Liver (tissue), 9 donors: ENCODE data around the gene TAF4. TPM values are rescaled to one million over a fixed set of nuclear protein-coding genes. Genes with fewer than 3 reads are reported as not detected.

Experiments
- DNase-seq: peaks from one replicate; pipeline ENCODE4 v3.0.0-alpha.2; 2017; ENCODE audit warnings: low spot score
- H3K27ac ChIP-seq, 2 donors: one replicate each; pipeline ENCODE4 v1.7.0; 2013; ENCODE audit warnings: inconsistent platforms in 2 of 2, low read length in 2 of 2, control low read depth in 1 of 2, low read depth in 1 of 2, mild to moderate bottlenecking in 1 of 2
- H3K27me3 ChIP-seq, 4 donors: one replicate each; pipeline versions ENCODE4 v1.6.1 to v1.7.0; 2013; ENCODE audit warnings: low read length in 3 of 4, inconsistent platforms in 1 of 4, mild to moderate bottlenecking in 1 of 4, moderate library complexity in 1 of 4; ENCODE audit not compliant: control insufficient read depth in 4 of 4, insufficient read depth in 4 of 4
- H3K36me3 ChIP-seq, 4 donors: one replicate each; pipeline versions ENCODE4 v1.6.1 to v1.7.0; 2013; ENCODE audit warnings: low read length in 3 of 4, mild to moderate bottlenecking in 3 of 4, low read depth in 1 of 4, moderate library complexity in 1 of 4; ENCODE audit not compliant: control insufficient read depth in 4 of 4, insufficient read depth in 3 of 4
- H3K4me1 ChIP-seq, 4 donors: one replicate each; pipeline versions ENCODE4 v1.6.1 to v1.7.0; 2013; ENCODE audit warnings: low read length in 3 of 4, mild to moderate bottlenecking in 3 of 4, moderate library complexity in 1 of 4; ENCODE audit not compliant: control insufficient read depth in 4 of 4, insufficient read depth in 4 of 4
- H3K4me3 ChIP-seq, 3 donors: one replicate each; pipeline versions ENCODE4 v1.6.1 to v1.7.0; 2013; ENCODE audit warnings: low read length in 3 of 3, control low read depth in 1 of 3, low read depth in 1 of 3, mild to moderate bottlenecking in 1 of 3
- H3K9ac ChIP-seq, 2 donors: one replicate each; pipeline ENCODE4 v1.7.0; 2013; ENCODE audit warnings: low read length in 2 of 2, mild to moderate bottlenecking in 2 of 2, moderate library complexity in 2 of 2, control low read depth in 1 of 2, low read depth in 1 of 2
- H3K9me3 ChIP-seq, 4 donors: one replicate each; pipeline versions ENCODE4 v1.6.1 to v1.7.0; 2013; ENCODE audit warnings: low read length in 3 of 4; ENCODE audit not compliant: control insufficient read depth in 4 of 4
- ATF3 ChIP-seq: IDR thresholded peaks from 2 replicates; pipeline ENCODE4 v1.6.1; 2016; ENCODE audit warnings: antibody characterized with exemption
- FOXA1 ChIP-seq: IDR thresholded peaks from 2 replicates; pipeline ENCODE4 v1.6.1; 2016; ENCODE audit warnings: antibody characterized with exemption
- FOXA2 ChIP-seq: IDR thresholded peaks from 2 replicates; pipeline ENCODE4 v1.6.1; 2016; ENCODE audit warnings: antibody characterized with exemption
- GABPA ChIP-seq, 2 donors: IDR thresholded peaks in 1 of 2; conservative IDR thresholded peaks in 1 of 2; 2 replicates each; pipeline ENCODE4 v1.6.1; 2016; ENCODE audit warnings: antibody characterized with exemption in 2 of 2, mild to moderate bottlenecking in 1 of 2, moderate library complexity in 1 of 2
- JUND ChIP-seq, 2 donors: IDR thresholded peaks; 2 replicates each; pipeline ENCODE4 v1.6.1; 2016; ENCODE audit warnings: antibody characterized with exemption in 2 of 2
- RAD21 ChIP-seq, 2 donors: IDR thresholded peaks; 2 replicates each; pipeline ENCODE4 v1.6.1; 2016; ENCODE audit warnings: antibody characterized with exemption in 2 of 2, mild to moderate bottlenecking in 2 of 2
- RXRA ChIP-seq, 2 donors: IDR thresholded peaks; 2 replicates each; pipeline ENCODE4 v1.6.1; 2017 to 2018; ENCODE audit warnings: antibody characterized with exemption in 2 of 2, mild to moderate bottlenecking in 1 of 2
- SP1 ChIP-seq: IDR thresholded peaks from 2 replicates; pipeline ENCODE4 v1.6.1; 2018; ENCODE audit warnings: antibody characterized with exemption, mild to moderate bottlenecking
- TAF1 ChIP-seq: conservative IDR thresholded peaks from 2 replicates; pipeline ENCODE4 v1.6.1; 2016; ENCODE audit warnings: antibody characterized with exemption, mild to moderate bottlenecking
- YY1 ChIP-seq: IDR thresholded peaks from 2 replicates; pipeline ENCODE4 v1.6.1; 2016; ENCODE audit warnings: antibody characterized with exemption, mild to moderate bottlenecking
- WGBS: extraction: QIAGEN DNeasy Blood & Tissue Kit; methylation state at CpG from one replicate; pipeline ENCODE4 v1.1.7; 2013; 5-methylcytosine and 5-hydroxymethylcytosine counted together
- polyA plus RNA-seq, 2 donors: library from polyadenylated mRNA; stranded (reverse) in 1 of 2; unstranded in 1 of 2; fragments of 200-250 nt in 1 of 2; fragments of >200 nt in 1 of 2; fragmentation: Nextera tagmentation in 1 of 2; extraction: Ambion mirVana in 1 of 2; gene quantifications; one replicate each; pipeline versions ENCODE4 v1.2.1 to v1.2.3, GENCODE V29; 2013 to 2015
- total RNA-seq, 2 donors: library from RNA; depleted of rRNA; stranded (reverse); fragments of >200 nt; gene quantifications; one replicate each; pipeline ENCODE4 v1.2.3, GENCODE V29; 2014
- TF ChIP-seq, protein P1 (sequence below): fragments of 150-350 bp; IDR thresholded peaks from 2 replicates; pipeline ENCODE4 v1.5.1; 2017; ENCODE audit warnings: improper control_type of control experiment, low read depth, low read length; ENCODE audit not compliant: missing input control
- donor health status: healthy.
- donor health status: healthy.
- donor health status: healthy.
- donor health status: healthy.
- donor health status: healthy.

Gene TAF4
- total and polyA plus RNA-seq, 4 donors: 2.0 to 11.8 (median 5.6) TPM

GRCh38 chr20:62063981-62064769 is 1.5 kb downstream of the TAF4 start:
- Histone ChIP-seq H3K4me1 (peaks cover 11 to 28% (median 20%) of the 10 kb centered on the region in 4 donors), H3K4me3 (peak overlapping the region in 2 of 3 donors; percentile 1 to 86), H3K9me3 (no peaks in the 10 kb centered on the region), H3K27ac (no peak overlapping the region), H3K27me3 (no peaks in the 10 kb centered on the region), H3K9ac (no peak overlapping the region), H3K36me3 (peaks cover 0 to 4% (median 0%) of the 10 kb centered on the region in 4 donors)
- no peak for DNase-seq
- WGBS: 20% methylated on average over 60 of the region's 60 CpGs
- TF ChIP-seq JUND (IDR thresholded peaks at IDR 0.05) (no peak), RXRA (IDR thresholded peaks at IDR 0.05) (peak in 1 of 2 donors; percentile 34), GABPA (IDR thresholded peaks at IDR 0.05 in 1 of 2, conservative IDR thresholded peaks at IDR 0.05 in 1 of 2) (no peak), ATF3 (no peak), RAD21 (IDR thresholded peaks at IDR 0.05) (peak in 1 of 2 donors; percentile 46), SP1 (peak; percentile 39), FOXA2 (no peak)

GRCh38 chr20:62063315-62063980 is 2.2 kb downstream of the TAF4 start:
- Histone ChIP-seq H3K4me1 (peaks cover 11 to 28% (median 20%) of the 10 kb centered on the region in 4 donors), H3K27me3 (no peaks in the 10 kb centered on the region), H3K27ac (no peak overlapping the region), H3K9ac (no peak overlapping the region), H3K36me3 (peaks cover 0 to 4% (median 0%) of the 10 kb centered on the region in 4 donors), H3K9me3 (no peaks in the 10 kb centered on the region), H3K4me3 (peak overlapping the region in 1 of 3 donors; percentile 86)
- TF ChIP-seq GABPA (IDR thresholded peaks at IDR 0.05 in 1 of 2, conservative IDR thresholded peaks at IDR 0.05 in 1 of 2) (no peak), RXRA (IDR thresholded peaks at IDR 0.05) (no peak), SP1 (no peak), ATF3 (no peak), FOXA2 (no peak), YY1 (no peak), FOXA1 (no peak)
- TF ChIP-seq, protein P1, sequence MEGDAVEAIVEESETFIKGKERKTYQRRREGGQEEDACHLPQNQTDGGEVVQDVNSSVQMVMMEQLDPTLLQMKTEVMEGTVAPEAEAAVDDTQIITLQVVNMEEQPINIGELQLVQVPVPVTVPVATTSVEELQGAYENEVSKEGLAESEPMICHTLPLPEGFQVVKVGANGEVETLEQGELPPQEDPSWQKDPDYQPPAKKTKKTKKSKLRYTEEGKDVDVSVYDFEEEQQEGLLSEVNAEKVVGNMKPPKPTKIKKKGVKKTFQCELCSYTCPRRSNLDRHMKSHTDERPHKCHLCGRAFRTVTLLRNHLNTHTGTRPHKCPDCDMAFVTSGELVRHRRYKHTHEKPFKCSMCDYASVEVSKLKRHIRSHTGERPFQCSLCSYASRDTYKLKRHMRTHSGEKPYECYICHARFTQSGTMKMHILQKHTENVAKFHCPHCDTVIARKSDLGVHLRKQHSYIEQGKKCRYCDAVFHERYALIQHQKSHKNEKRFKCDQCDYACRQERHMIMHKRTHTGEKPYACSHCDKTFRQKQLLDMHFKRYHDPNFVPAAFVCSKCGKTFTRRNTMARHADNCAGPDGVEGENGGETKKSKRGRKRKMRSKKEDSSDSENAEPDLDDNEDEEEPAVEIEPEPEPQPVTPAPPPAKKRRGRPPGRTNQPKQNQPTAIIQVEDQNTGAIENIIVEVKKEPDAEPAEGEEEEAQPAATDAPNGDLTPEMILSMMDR: no peak
- DNase-seq: no peak
- WGBS: 84% methylated on average over 39 of the region's 39 CpGs

DNA sequence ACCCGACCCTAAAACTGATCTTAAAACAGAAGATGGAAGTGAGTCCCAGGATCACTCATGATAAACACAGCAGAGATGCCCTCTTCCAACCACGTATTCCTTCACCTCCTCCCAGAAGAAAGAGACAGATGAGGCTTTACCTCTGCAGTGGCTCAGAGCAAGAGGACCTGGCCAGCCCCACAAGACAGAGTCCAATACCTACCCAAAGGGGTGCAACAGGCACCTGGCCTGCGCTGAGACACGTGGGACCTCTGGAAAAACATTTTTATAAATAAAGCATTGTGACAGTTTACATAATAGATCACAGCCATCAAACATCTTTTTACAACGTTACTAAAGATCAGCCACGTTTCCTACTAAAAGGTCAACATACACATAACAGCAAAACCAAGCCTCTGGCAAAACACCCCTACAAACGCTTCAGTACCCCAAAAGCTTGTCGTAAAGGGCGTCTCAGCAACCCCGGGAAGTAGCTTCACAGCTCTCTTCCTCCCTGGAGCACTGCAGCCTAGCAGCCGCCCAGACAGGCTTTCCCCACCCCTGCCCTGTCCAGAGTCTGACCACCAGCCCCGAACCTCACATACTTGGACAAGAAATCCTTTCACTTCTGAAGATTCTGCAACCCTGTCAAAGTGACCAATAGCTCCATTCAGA is 2.9 kb downstream of the TAF4 start:
- Histone ChIP-seq H3K4me3 (no peak overlapping the region), H3K27me3 (no peaks in the 10 kb centered on the region), H3K9me3 (no peaks in the 10 kb centered on the region), H3K36me3 (peaks cover 0 to 4% (median 0%) of the 10 kb centered on the region in 4 donors), H3K9ac (no peak overlapping the region), H3K4me1 (peaks cover 11 to 28% (median 20%) of the 10 kb centered on the region in 4 donors), H3K27ac (no peak overlapping the region)
- no peak for DNase-seq
- 82% methylated on average over 12 of the region's 12 CpGs for WGBS
- no peak for TF ChIP-seq YY1
- no peak for TF ChIP-seq TAF1
- TF ChIP-seq JUND (IDR thresholded peaks at IDR 0.05): no peak
- no peak for TF ChIP-seq FOXA1
